GM18520 (cell line): Measurements from ENCODE around the gene ASB18.

ENCODE experiments used
- ATAC-seq: cut with Tn5 transposase; IDR thresholded peaks from one replicate; pipeline ENCODE4 v1.9.1; 2021; ENCODE audit not compliant: unreplicated experiment

ASB18 gene

DNA sequence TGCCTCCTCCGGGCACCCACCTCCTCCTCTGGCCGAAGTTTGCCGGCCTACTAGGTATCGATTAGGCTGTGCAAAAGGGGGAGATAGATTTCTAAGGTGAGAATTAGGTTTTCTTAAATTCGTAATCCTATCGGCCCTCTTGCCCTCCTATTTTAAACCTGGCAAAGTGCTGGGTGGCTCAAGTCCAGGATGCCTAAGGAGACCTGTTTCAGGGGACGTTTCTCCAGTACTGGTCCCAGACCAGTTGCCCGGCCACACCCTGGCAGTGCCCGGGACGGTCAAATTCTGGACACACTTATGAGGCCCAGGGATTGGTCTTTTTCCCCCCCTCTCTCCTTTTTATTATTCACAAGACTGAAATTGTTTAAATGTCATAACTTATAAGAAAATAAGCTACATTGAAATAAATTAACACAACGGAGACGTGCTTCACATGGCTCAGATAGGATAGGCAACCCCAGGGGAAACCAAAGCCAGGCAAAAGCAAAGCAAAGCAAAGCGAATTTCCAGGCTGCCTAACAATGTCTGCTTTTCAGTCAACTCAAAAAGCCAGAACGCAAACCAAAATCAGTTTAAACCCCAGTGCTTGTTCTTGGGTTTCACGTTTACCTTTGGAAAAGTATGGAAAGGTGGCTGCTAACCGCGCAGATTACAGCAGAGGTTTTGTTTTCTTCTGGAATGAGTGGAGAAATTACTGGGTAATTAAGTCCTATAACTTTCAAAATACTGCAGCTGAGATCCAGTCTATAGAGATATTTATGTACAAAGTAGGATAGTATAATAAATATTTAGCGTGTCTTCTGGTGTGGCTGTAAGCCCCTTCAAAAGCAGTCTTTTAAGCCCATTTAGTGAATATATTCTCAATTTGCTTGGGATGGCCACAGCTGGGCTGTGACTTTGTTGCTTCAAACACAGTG, 99.0 kb downstream of the ASB18 start:
- no peak for ATAC-seq

DNA sequence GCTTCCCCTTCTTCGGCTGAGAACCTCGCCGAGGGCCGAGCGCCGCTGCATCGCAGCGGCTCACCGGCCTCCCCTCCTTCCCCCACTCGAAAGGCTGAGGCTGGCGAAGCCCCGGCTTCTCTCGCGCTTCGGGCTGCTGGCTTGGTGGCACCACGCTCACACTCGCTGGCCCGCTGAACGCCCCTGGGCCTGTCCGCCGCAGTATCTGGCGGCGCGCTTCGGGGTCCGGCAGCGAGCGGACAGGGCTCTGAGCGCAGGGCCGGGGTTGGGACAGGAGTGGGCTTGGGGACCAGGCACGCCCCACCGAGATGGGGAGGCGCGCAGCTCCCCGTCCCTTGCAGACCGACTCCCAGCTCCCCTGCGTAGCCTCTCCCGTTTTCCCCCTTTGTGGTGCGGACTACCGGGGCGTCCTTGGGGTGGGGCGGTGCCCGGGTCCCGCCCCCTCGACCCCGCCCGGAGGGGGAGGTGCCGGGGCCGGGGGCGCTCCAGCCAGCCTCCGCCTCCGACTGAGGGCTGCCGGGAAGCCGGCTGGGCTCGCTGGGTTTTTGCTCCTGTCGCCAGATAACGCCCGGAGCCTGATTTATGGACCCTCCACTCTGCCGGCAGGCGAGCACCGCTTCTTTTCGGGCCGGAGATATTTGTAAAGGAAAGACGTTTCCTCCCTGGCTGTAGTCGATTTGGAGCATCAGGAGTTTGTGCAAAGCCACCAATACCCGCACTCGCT, 99.8 kb downstream of the ASB18 start:
- ATAC-seq, result no peak

DNA sequence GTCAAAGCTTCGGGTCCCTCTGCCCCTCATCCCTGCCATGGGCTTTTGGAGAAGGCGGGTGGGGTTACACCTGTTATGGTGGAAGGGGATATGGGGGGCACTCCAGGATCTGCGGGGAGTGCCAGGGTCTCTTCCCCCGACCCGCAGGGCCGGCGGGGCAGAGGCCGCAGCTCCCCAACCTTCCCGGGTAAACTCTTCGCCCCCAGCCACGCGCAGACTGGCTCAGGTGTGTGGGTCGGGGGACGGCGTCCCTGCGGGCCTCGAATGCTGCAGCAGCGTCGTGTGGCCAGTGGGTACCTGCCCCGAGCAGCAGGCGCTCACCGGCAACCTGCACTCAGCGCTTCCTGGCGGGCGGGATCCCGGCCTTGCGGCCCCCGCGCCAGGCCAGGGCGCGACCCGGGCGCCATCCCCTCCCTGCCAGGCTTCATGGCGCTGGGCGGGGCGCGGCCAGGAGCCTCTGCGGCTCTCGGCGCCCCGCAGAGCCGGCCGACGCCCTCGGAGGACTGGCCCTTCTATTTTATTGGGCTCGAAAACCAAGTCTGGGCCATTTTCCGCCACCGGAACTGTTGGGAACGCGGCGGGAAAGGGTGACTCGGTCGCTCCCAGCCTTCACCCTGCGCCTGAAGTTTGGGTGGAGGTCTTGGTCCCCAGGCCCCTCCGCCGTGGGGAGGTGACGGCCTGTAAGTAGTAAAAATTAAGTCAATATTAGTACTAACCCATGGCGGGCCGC, 100.6 kb downstream of the ASB18 start:
- no peak for ATAC-seq

- no peak for ATAC-seq
Observed at GRCh38 chr2:236162882-236163470, 101.2 kb downstream of the ASB18 start.

DNA sequence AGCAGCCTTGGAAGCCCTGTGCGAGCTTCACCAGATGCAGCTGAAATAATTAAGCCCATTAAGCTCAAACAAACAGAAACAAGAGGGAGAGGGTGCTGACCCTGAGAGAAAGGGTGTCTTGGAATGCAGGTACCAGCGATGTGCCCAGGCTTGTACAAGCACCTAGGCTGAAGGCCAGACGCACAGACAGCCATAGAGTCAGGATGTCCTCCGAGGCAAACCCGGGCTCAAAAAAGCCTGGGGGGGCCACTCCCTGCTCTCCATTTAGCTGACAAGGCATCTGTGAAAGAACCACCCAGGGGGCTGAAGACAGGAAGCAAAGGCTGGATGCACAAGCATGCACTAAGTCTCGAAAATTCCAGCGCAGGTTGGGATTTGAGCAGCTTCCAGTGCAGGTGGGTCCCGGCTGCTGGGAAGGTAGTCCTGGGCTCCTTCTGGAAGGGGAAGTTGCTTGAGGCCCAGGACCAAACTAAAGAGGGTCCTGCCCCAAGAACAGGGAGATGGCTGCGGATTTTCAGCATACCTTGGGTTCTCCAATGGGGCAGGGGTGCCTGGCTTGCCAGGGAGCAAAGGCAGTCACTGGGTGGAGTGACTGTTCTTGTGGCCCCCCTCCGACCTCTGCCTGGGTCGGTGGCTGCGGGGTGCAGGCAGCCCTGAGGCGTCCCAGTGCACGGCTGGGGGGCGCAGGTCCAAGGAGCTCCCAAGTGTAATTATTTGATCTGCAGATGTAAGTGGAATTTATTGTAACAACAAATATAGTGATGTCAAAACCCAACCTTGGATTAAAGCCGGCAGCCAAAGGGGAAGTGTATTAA, 102.0 kb downstream of the ASB18 start:
- no peak for ATAC-seq

GRCh38 chr2:236161531-236161930, 102.7 kb downstream of the ASB18 start:
- no peak for ATAC-seq

DNA sequence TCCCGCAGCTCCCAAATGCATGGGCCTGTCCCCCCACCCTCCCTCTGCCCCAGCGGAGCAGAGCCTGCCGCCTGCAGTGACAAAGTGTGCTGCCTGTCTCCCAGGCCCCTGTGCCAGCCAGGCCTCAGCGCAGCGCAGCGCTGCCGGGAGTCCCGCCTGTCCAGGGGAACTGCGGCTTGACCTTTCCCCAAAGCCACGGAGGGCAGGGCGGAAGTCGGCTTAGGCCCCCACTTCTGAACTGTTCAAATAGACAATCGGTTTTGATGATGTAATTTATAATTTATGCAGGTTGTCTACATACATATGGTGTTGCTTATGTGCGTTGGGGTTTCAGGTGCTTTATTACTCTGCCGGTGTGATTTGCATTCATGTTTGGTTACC, 103.1 kb downstream of the ASB18 start:
- no peak for ATAC-seq

DNA sequence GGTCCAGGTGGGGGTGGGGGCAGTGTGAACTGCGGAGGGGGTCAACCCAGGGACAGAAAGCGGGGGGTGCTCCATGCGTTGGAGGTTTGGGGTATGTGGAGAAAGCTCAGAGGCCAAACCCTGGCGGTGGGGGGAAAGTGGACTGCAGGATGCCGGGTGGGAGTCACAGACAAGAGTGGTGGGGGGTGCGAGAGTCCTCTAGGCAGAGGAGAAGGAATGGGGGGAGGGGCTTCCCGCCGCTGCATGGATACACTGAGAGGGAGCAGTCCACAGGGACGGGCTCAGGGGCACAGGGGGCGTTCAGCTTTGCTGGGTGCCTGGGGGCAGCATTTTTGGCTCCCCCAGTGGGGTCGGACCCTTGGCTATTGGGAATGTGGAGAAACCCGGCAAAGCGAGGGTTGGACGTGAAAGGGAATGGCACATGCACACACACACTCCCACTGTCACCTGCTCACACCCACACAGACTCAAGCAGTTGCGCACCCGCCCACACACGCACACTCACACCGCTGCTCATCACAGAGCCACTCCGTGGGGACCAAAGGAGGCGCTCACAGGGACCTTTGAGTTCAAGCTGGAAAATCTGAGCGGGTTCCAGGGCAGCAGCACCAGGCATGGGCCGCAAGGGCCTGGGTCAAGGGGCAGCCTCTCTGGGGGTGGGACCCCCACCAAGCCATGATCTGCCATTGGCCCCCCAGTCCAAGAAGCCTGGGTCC, 103.7 kb downstream of the ASB18 start:
- no peak for ATAC-seq

DNA sequence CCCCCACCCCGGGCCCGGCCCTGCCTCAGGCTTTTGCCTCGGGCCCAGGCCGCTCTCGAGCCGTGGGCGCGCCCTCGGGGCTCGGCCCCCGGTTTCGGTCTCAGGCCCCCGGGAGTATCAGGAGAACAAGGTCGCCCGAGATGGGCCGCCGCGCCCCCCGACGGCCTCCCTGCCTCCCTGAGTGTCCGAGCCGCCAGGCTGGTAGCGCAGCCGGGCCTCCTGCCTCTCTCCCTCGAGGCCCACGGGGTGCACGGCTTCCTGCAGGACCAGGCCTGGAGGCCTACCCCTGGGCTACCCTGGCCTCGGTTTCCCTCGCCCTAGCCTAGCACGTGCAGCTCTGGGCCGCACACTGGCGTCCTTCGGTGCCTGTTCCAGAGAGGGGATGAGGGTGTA, 104.4 kb downstream of the ASB18 start:
- no peak for ATAC-seq

DNA sequence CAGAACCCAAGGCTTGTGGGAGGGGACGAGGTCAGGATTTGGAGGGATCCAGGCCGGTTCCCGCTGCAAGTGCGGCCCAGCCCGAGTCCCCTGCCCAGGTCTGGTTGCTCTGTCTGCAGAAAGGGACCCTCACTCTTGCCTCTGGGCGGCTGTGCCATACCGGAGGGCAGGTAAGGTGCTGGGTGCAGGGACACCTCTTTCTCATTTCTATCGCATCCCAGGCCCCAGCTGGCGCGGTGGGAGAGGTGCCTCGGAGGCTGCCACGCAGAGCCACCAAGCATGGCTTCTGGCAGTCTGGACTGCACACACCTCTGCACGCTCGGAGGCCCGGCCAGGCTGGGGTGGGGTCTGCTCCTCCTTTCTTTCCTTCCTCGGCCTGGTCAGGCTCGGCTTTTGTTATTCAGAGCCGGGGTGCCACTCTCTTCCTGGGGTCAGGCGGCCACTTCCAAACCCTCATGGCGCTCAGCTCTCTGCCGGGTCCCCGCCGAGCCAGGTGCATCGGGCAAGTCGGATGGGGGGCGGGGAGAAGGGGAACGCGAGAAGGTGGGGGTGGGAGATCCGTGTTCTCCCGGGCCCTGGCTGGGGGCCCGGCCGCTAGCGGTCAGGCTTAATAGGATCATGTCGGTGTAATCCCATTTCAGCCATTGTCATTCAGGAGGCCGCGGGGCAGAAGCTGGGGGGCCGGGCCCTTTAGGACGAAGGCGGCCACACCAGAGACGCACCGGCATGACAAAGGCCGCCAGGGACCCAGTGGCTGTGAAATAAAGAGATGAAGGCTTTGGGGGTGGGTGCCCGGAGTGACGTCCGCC, 105.0 kb downstream of the ASB18 start:
- ATAC-seq, result no peak

GRCh38 chr2:236157815-236158498, 106.2 kb downstream of the ASB18 start:
- ATAC-seq, result no peak

DNA sequence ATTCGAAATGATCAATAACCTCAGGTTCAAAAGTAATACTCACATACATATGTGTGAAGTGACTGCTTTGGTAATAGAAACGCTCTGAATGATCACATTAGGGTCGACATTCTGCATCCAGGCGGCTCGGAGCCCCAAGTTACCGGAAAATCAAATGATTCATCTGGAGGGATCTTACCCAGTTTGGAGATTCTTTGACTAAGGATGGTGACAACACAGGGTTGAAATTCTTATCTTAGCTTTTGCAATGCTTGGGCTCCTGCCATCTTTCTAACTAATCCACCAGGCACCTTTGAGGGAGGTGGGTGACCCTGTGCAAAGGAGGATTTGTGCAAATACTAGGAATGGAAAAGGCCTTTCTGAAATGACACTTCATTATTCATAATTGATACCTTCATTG, 106.8 kb downstream of the ASB18 start:
- no peak for ATAC-seq

GRCh38 chr2:236156860-236157194, 107.4 kb downstream of the ASB18 start:
- no peak for ATAC-seq

GRCh38 chr2:236156095-236156859, 107.9 kb downstream of the ASB18 start:
- ATAC-seq, result no peak

DNA sequence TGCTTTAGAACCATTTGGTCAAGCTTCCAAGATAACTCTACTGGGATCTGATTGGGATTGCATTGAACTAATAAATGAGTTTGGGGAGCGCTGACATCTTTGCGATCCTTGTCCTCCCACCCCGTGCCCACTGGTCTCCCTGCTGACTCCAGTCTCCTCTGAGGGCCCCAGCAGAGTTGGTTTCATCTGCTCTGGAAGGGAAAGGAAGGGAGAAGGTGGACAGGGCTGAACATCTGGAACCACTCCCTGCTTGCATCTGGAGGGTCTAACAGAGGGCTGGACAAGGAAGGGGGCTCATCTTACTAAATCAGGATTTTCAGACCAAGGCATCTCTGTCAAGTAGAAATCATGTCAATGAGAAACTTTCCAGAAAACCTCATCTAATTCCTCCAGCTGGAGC, 108.8 kb downstream of the ASB18 start:
- no peak for ATAC-seq

- ATAC-seq, result no peak
Observed at GRCh38 chr2:236146436-236146835, 117.8 kb downstream of the ASB18 start.

DNA sequence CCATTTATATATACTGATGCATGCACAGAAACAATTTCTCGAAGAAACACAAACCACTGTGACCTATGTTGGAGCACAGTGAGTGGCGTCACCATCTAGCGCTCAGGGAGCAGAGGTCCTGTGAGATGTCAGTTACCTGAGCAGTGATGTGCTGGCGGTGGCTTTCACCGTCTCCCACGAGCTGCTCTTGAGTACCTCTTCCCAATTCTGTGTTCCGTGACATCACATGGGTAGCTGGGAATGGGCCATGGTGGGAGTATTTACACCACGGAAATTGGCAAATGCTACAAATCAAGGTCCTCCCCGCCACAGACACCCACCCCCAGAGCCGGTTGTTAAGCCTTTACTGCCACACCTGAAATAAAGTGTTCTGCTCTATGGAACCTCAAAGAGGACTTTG, 120.4 kb downstream of the ASB18 start:
- ATAC-seq, result no peak
